Measurements from ENCODE around the gene SRRM5. TPM values are rescaled to one million over a fixed set of nuclear protein-coding genes. Genes with fewer than 3 reads are reported as not detected.

The SRRM5 gene
- total RNA-seq, 4 donors from 2014 or later = 1.4 TPM; not detected in 3

DNA sequence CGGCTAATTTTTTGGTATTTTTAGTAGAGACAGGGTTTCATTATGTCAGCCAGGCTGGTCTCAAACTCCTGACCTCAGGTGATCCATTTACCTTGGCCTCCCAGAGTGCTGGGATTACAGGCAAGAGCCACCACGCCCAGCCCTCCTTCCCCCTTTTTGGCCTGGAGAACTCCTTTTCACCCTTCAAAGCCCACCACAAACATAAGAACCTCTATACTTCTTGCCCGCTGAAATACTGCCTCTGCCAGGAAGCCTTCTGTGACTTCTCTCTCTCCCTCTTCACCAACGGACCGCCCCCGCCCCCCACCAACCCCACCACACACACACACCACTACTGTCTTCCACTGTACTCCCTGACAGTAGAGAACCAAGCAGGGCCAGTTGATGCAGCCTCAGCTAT lies 5.1 kb downstream of the SRRM5 start:
- TF ChIP-seq POLR2AphosphoS5 (IDR thresholded peaks at IDR 0.05) (no peak), POLR2A (IDR thresholded peaks at IDR 0.05) (no peak), EP300 (IDR thresholded peaks at IDR 0.05) (no peak)
- TF ChIP-seq, protein P1, sequence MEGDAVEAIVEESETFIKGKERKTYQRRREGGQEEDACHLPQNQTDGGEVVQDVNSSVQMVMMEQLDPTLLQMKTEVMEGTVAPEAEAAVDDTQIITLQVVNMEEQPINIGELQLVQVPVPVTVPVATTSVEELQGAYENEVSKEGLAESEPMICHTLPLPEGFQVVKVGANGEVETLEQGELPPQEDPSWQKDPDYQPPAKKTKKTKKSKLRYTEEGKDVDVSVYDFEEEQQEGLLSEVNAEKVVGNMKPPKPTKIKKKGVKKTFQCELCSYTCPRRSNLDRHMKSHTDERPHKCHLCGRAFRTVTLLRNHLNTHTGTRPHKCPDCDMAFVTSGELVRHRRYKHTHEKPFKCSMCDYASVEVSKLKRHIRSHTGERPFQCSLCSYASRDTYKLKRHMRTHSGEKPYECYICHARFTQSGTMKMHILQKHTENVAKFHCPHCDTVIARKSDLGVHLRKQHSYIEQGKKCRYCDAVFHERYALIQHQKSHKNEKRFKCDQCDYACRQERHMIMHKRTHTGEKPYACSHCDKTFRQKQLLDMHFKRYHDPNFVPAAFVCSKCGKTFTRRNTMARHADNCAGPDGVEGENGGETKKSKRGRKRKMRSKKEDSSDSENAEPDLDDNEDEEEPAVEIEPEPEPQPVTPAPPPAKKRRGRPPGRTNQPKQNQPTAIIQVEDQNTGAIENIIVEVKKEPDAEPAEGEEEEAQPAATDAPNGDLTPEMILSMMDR (IDR thresholded peaks at IDR 0.05) = no peak
- no peak overlapping the region for H3K27ac ChIP-seq
- peaks cover 17% of the 10 kb centered on the region for H3K4me1 ChIP-seq
- 85% methylated on average over 6 of the region's 6 CpGs for WGBS
- no peak overlapping the region for H3K4me3 ChIP-seq
- H3K27me3 ChIP-seq = no peaks in the 10 kb centered on the region
- no peak for DNase-seq (ENCODE audit: low spot score in 2 of 2)
- H3K9me3 ChIP-seq = no peaks in the 10 kb centered on the region
- peaks cover 19% of the 10 kb centered on the region for H3K36me3 ChIP-seq

DNA sequence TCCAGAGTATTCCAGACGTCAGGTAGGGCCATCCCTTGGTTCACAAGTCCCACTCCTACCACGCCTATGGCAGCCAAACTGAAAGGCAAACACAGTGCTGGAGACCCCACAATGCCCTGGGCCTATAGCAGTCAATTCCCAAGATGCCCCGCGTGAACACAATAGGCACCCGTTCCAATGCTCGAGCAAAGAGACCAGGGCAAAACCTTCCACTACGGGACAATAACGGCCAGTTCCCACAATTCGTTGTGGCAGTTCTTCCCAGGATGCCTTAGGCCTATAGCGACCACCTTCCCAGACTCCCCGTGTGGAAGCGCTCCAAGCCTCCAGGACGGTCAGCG lies 7.0 kb downstream of the SRRM5 start:
- no peaks in the 10 kb centered on the region for H3K27me3 ChIP-seq
- WGBS = under 1% methylated on average over 11 of the region's 14 CpGs
- H3K4me1 ChIP-seq = peaks cover 17% of the 10 kb centered on the region
- no peak for DNase-seq (ENCODE audit: low spot score in 2 of 2)
- H3K4me3 ChIP-seq = peak overlapping the region; percentile 54
- TF ChIP-seq EP300 (IDR thresholded peaks at IDR 0.05) (no peak), POLR2A (IDR thresholded peaks at IDR 0.05) (no peak), POLR2AphosphoS5 (IDR thresholded peaks at IDR 0.05) (no peak)
- TF ChIP-seq, protein P1 (IDR thresholded peaks at IDR 0.05) = no peak
- peak overlapping the region; percentile 88 for H3K27ac ChIP-seq
- no peaks in the 10 kb centered on the region for H3K9me3 ChIP-seq
- H3K36me3 ChIP-seq = peaks cover 2% of the 10 kb centered on the region

- Histone ChIP-seq H3K36me3 (no peaks in the 10 kb centered on the region), H3K27me3 (no peaks in the 10 kb centered on the region), H3K4me1 (peaks cover 19% of the 10 kb centered on the region), H3K9me3 (no peaks in the 10 kb centered on the region), H3K4me3 (peak within 1 kb of the TSS; percentile 54), H3K27ac (peak within 1 kb of the TSS; percentile 88)
- TF ChIP-seq EP300 (IDR thresholded peaks at IDR 0.05) (no peak), POLR2A (IDR thresholded peaks at IDR 0.05) (peak in 1 of 2 donors; percentile 50), POLR2AphosphoS5 (IDR thresholded peaks at IDR 0.05) (peak in 1 of 3 donors; percentile 41)
- TF ChIP-seq, protein P1 (IDR thresholded peaks at IDR 0.05) = no peak
- WGBS = 0% methylated on average over 27 of the region's 81 CpGs
- DNase-seq (ENCODE audit: low spot score in 2 of 2) = peak; percentile 88 to 90
Measured at GRCh38 chr19:43619262-43620060, 7.6 kb downstream of the SRRM5 start, which contains the start of gene ZNF428. ZNF428 (minus strand) TSS chr19:43619629; CDS start chr19:43614304, 5,325 bp downstream.

DNA sequence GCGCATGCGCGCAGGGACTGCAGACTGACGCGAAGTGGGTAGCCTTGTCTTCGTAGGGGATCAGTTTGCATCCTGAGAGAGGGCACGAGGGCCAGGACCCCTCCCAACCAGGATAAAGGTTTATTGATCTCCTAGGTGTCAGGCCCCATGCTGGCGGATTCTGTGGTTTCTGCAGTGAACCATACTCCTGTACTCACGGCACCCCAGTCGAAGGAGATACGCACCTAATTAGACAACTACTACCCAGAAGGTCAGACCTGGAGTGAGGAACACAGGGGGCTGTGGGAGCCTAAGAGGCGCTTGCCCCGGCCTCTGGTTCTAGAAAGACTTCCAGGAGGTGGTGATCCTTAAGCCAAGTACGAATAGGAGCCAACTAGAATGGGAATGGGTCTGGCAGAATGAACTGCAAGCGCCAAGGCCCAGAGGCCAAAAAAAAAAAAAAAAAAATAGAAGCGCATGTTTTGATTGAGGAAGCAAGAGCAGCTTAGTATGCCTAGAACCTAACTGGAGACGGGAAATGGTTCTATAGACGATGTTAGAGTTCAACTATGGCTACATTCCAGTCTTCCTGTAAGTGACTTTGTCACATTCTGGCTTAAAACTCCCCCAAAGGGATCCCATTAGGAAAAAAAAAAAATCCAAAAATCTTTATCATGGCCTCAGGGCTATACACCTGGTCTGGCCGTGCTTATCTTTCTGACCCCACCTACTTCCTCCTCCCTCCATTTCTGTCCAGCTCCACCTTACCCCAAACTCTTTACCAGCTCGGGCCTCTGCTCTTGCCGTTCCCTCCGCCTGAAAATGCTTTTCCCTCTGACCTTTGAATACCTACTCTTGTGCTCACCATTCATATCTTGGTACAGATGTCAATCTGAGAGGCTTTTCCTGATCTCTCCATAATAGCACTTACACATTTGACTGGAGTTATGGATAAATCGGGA lies 8.4 kb downstream of the SRRM5 start:
- Histone ChIP-seq H3K27ac (peak overlapping the region; percentile 88), H3K9me3 (no peaks in the 10 kb centered on the region), H3K27me3 (no peaks in the 10 kb centered on the region), H3K4me3 (peak overlapping the region; percentile 54), H3K36me3 (no peaks in the 10 kb centered on the region), H3K4me1 (peaks cover 27% of the 10 kb centered on the region)
- 37% methylated on average over 15 of the region's 23 CpGs for WGBS
- peak in 1 of 3 donors; percentile 0 for TF ChIP-seq POLR2AphosphoS5 (IDR thresholded peaks at IDR 0.05)
- no peak for TF ChIP-seq POLR2A (IDR thresholded peaks at IDR 0.05)
- no peak for DNase-seq (ENCODE audit: low spot score in 2 of 2)

- no peak overlapping the region for H3K27ac ChIP-seq
- TF ChIP-seq POLR2A (IDR thresholded peaks at IDR 0.05) (no peak), POLR2AphosphoS5 (IDR thresholded peaks at IDR 0.05) (no peak), EP300 (IDR thresholded peaks at IDR 0.05) (no peak)
- TF ChIP-seq, protein P1 (IDR thresholded peaks at IDR 0.05) = no peak
- H3K4me3 ChIP-seq = no peak overlapping the region
- H3K36me3 ChIP-seq = no peaks in the 10 kb centered on the region
- no peak for DNase-seq (ENCODE audit: low spot score in 2 of 2)
- H3K4me1 ChIP-seq = peaks cover 36% of the 10 kb centered on the region
- 76% methylated on average over 4 of the region's 4 CpGs for WGBS
- H3K27me3 ChIP-seq = no peaks in the 10 kb centered on the region
- H3K9me3 ChIP-seq = no peaks in the 10 kb centered on the region
Measured at GRCh38 chr19:43622070-43622469, 10.2 kb downstream of the SRRM5 start.
